ENCODE results near the gene ABLIM1.
A peak's percentile ranks its signal among the peaks of the same experiment; 100 is the strongest.

The ABLIM1 gene

DNA sequence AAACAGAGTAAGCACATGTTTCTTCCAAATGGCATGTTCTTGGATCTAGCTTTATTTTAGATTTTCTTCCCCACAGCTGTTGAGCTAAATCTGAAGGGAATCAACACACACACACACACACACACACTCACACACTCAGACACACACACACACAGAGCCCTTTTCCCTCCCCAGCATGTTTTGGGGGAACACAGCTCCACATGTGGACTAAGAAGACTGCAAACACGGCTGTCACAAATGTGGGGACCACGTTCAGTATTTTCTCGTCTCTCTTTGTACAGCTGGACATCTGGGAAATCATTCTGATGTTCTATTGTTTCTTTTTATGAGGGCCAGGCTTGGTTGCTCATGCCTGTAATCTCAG, 116.3 kb downstream of the ABLIM1 start:
- no peak for ATAC-seq

DNA sequence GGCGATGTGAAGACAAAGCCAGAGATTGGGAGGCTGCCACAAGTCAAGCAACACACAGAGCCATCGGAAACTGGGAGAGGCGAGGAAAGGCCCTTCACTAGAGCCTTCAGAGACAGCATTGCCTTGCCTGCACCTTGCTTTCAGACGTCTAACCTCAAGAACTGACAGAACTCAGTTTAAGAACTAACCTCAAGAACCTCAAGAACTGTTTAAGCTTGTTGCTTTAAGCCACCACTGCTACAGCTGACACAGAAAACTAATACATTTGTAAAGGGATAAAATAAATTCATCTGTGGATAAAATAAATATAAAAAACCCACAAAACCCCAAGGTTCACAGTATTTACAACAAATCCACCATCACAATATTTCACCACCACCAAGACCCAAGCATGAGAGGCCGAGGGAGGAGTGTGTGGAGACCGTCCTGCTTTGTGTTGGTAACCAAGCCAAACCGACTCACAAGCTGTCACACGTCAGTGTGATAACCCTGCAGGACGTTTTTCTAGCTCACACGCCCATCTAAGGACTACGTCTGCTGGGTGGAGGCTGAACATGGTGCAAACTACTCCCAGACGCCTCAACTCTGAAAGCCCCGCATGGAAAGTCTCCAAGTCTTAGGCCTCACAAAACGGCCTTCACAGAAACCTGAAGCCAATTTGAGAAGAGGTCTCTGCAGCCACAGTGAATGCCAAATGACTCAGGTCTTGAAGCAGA, 116.8 kb downstream of the ABLIM1 start:
- peak; percentile 90 to 92 for ATAC-seq

DNA sequence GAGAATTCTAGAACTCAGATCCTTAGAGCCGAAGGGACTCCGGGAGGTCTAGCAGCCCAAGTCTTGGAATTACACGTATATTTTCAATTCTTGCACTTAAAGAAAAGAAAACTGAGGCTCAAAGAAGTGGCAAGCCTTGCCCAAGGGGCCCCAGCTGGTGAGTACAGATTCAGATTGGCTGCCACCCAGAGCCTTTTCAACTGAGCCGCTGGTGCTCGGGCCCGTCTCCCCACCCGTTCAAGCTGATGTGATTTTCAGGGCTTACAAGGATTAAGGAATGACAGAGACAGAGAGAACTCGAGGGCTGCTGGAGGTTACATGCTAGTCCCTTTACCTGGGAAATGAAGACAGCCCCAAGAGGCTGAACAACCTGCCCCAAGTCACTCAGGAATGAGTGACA, 117.8 kb downstream of the ABLIM1 start:
- no peak for ATAC-seq

DNA sequence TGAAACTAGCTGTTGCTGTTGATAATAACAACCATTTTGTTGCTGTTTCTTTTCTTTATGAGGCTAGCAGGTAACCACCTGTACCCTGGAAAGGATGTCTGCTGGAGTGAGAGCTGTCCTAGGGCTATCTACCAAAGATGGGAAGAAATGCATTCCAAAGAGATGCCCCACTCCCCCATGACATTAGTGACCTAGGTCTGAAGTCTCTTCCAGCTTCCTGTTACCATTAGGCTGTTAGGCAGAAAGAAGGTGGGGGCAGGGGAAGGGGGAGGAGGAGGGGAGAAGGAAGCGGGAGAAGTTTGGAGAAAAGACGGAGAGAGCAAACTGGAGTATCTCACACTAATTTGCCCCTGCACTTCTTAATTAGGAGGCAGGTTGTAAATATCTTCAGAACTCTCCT, 118.5 kb downstream of the ABLIM1 start:
- ATAC-seq, result no peak

DNA sequence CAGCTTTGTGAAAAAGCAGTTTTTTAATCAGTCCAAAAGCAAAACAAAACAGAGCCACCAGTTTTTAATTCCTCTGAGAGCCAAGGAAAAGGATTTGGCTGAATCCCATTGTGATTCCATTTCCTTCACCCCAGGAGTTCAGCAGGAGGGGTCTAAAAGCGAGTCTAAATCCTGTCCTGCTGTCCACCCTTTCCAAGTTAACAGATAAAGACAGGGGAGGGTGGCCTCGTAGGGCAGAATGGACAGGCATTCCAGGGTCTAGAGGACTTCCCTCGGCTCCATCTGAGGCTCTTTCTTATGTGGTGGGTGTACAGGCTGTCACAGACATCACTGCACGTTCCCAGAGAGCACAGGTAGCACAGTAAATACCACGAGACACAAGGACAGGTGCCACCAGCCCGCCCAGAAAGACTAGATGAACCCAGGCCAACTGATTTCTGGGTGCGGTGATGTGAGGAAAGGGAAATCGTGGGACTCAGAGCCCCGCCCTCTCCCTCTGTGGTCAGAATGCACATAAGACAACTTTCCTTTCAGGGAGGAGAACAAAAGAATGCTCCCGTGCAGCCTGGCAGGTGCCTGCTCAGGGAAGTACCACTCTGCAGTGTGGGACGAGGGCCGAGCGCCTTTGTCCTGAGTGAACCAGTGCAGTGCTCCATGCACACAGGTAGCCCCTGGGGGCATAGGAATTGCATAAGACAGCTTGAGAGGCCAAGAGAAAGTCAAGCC, 119.7 kb downstream of the ABLIM1 start:
- ATAC-seq, result no peak

DNA sequence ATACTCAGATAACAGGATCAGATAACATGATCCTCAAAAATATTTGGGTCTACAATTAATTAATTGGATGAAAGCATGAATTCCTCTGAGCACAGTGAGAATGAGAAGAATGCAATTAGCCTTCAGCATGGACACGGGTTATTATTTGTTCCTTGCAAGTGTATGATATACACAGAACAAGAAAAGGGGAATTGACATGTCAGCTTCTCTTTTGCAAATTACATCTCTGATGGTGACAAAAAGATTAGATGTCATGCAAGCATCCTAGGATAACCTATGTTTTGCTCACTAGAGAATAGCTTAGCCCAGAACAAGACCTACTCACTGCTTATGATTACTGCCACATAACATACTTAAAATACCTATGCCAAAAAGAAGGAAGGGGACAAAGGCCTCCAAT, 120.3 kb downstream of the ABLIM1 start:
- no peak for ATAC-seq

DNA sequence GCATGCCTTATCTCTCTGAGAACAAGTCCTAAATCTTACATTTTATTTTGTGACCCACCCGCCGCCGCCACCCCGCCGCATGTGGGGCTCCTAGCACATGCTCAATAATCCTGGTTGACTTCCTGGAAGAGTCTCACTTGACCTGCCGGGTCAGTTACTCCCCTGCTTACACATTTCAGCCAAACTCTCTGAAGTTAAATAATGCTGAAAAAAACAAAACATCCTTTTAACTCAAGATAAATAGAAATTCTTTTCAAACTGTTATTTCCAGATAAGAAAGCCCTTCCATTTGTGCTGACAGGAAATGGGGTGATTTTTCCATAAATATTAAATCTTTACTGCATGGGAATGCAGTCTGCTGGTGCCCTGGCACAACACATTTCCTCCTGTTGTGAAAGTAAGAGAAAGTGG, 123.5 kb downstream of the ABLIM1 start:
- ATAC-seq, result no peak

DNA sequence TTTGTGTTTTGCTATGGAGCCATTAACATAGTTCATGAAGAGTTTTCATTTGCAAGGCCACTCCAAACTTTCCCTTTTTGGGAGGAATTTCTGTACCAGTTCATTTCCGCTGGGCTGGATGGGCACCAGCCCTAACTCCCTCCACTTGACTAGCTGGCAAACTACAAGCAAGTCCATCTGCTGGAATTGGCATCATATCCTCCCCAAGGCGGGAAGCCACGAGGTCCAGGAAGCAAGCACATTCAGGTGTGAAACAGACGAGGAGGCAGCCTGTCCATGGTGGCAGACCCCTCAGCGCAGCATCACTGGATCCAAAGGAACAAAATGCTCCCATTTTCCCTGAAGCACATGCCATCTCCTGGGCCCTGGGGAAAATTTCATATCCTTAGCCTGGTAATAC, 125.8 kb downstream of the ABLIM1 start:
- ATAC-seq, result no peak

DNA sequence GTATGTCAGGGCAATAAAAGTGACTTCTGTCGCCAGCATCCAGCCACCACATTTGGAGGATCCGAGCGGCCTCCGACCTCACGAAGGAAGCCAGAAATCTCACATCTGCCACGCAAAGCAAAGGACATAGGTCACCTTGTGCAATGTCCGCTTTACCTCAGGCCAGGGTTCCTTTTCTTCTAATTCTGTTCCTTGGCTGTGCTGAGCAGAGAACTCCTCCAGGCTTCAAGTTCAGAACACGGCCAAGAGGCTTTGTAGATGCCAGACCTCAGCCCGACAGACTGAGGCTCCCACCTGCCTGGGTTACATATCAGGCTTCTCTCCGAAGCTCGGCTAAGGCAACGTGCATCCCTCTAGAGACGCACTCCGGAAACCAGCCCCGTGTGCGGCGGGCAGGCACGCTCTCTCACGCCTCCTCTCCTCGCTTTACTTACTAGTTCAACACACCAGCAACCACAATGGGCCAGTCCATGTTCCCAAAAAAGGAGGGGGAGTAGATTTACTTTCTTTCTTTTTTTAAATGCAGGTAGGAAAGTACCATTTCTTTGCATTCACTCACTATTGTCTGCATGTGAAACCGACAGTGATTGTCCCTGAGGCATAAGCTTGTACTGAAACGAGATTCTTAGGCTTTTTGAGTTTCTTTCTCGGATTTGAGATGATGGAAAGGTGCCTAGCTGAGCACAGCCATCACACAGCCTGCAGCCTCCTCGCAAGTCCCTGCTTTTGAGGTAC, 131.4 kb downstream of the ABLIM1 start:
- ATAC-seq, result peak; percentile 94 to 96

DNA sequence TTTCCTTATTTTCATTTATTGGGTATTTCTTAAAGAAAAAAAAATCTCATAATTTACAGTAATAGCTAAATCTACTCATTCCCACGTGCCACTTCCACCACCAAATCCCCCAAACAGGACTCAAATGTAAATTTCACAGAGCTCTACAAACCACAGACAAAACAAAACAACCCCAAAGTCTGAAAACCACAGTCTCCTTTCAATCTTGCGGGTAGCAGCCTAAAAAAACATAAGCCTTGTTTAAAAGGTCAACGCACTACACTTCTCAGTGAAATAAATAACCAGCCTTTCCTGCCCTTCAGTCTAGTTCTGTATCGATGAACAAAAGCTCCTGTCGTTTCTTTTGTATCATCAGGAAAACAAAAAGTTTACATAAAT, 132.0 kb downstream of the ABLIM1 start:
- peak; percentile 31 to 39 for ATAC-seq

DNA sequence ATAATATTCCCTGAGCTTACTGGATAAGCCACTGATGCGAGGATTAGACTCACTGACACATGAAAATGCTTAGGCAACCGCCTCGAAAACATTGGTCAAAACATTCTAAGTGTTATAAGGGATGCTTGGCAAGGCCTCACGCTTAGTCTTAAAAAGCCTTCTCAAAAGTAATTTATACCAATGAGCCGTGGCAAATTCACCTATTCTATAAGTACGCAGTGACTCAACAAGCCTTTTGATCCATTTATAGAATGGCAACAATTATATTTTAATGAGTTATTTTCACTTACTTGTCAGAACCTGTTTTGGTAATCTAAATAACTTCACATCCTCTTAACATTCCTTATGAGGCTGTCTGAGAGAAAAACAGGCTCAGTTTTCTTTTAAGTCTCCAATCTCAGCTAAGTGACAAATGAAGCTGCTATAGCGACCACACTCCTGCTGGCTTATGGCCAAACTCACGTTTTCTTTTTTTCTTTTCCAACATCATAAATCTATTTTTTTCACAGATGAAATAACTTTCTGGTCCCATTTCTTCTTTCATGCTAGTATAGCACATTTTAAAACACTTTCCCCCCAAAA, 132.6 kb downstream of the ABLIM1 start:
- no peak for ATAC-seq

DNA sequence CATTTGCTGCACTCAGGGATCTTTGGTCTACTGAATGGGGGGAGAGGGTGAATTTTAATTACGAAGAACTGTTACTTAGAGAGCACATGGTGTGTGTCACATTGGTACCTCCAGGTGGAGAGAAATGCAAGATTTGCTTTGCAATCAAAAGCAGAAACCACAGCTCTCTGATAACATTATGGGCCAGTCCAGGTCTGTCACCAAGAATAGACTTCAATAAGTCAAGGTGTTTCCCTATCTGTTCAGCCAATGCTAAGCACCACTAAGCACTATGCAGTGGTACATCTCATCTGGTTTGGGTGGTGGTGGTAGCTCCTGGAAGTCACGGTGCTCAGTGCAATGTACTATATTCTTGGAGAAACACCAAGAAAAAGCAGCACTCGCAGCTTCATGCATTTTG, 134.2 kb downstream of the ABLIM1 start:
- no peak for ATAC-seq

DNA sequence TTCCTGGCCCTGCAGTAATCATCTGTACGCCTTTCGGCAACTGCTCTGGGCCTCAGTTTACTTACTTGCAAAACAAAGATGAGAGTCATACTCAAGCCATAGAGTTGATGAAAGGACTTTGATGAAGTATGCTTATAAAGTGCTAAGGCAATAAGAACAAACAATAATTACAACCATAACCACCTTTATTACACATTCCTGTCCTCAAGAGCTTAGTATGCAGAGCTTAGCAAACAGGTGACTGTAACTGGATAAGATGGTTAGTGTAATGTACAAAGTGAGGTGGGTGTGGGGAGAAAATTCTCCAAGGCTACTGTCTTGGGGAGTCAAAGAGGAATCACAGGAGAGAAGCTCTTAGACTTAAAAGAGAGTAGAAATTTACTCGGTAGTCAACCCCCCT, 136.8 kb downstream of the ABLIM1 start:
- ATAC-seq, result no peak

DNA sequence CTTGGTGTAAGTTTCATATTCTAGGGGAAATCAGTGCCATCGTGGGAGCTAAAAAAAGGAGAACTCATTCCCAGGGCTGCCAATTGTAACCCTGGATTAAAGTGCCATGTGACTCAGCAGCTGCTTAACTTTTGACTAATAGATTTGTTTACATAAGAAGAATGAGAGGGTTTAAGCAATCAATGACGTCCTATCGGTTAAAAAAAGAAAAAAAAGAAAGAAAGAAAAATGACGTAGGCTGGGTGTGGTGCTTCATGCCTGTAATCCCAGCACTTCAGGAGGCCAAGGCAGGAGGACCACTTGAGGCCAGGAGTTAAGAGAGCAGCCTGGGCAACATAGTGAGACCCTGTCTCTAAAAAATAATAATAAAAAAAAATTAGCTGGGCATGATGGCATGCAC, 137.6 kb downstream of the ABLIM1 start:
- ATAC-seq, result no peak

DNA sequence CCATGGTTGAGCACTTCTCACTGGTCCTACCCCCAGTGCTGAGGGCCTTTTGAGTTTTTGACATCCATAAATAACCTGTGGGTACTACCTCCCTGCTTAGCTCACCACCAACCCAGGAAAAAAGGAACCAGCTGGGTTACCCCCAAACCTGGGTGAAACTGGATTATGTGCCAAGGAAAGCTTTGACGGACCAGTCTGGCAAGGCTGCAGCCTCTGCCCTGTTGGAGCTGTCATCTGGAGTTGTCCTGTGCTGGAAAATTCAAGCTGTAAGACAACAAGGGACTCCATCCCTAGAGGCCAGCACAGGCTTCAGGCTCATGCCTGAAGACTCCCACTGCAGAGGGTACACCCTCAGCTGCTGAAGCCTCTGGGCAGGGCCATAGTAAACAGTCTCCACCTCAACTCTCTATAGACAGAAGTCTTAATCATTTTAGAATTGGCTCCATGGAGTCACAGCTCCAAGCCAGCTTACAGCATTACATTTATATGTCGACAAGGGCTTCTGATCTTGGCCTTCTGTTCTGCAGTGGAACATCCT, 138.2 kb downstream of the ABLIM1 start:
- no peak for ATAC-seq

DNA sequence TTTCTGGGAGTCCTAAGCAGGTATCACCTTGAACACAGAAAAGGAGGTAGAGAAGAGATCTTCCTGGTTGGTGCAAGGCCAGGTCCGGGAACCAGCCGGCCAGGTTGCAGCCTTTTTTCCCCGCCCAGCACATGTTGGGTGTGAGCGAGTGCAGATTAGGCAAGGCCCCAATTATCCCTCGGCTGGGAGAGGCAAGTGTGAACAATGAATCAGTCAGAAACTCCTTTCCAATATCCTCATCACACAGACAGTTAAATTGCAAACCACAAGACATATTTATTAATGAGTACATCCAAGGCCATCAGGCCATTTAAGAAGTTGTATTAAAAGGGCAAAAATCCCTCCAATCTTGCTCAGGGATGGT, 138.8 kb downstream of the ABLIM1 start:
- no peak for ATAC-seq

DNA sequence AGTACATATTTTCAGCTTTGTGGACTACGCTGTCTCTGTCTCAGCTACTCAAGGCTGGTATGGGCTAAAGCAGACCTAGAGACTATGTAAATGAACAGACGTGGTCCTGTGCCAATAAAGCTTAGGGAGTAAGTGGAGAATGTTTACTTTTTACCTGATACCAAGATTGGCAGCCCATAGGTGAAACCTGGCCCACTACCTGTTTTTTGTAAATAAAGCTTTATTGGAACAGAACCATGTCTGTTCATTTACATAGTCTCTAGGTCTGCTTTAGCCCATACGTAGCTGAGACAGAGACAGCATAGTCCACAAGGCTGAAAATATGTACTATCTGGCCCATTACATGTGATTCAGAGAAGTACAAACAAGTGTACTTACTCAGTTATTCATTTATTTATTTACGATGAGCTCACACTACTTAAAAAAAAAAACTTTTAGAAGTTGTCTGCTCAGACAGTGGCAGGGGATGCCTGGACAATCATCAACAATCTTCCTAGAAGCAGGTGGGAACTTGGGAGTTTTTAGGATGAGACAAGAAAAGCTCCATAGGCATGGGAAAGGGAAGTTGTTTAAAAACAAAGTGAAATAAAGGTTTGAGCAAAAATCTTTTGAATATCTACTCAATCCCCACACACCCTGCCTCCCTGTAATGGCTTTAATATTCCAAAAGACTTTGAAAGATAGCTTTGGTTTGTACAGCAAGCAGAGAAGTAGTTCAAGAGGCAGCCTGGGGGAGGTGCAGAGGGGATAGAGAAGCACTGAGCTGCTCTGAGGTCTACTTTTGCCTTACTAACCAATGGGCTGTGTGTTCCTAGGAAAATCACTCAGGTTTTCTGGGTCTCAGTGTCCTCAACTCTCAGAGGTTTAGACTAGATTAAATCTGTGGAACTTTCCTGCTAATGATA, 139.4 kb downstream of the ABLIM1 start:
- ATAC-seq, result no peak

DNA sequence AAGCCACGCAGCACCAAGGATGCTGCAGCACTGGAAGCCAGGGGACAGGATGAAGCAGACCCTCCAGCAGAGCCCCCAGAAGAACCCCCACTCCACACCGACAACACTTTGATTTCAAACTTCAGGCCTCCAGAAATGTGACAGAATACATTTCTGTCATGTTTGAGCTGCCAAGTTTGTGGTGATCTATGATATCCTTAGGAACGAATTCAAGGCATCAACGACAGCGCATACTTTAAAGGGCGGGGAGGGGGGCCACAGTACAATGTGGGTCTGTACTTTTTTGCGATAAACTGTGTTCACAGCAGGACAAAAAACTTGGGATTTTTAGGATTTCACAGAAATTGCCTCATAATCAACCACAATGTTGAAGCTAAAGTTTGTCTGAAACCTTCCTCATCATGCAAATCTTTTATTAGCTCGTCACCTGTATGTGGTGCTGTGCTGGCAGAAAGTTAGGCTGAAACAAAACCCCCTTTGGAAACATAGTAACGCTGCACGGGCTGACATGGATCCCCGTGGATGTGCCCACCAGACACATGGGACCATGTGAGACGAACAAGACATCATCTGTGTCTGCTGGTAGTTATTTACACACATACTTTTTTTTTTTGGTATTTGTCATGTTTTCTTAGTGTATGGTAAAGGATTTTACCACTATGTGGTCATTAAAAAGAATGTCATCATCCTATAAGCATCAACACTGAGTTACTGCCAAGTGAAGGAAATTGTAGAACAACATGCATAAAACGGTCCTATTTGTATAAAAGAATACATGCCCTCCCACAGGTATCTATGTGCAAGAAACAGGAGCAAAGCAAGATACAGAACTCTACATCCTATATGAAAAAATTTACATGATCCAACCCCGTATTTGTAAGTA, 140.5 kb downstream of the ABLIM1 start:
- no peak for ATAC-seq

DNA sequence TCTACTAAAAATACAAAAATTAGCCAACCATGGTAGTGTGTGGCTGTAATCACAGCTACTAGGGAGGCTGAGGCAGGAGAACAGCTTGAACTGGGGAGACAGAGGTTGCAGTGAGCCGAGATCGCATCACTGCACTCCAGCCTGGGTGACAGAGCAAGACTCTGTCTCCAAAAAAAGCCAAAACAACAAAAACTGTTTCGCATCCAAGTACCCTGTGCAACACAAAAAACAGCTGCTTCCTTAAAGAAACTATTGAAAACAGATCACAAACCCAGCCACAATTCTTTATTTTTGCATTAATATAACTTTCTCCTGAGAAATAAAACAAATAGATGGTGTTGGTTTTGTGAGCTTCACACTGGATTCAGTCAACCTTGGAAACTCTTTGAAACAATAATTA, 141.7 kb downstream of the ABLIM1 start:
- no peak for ATAC-seq

DNA sequence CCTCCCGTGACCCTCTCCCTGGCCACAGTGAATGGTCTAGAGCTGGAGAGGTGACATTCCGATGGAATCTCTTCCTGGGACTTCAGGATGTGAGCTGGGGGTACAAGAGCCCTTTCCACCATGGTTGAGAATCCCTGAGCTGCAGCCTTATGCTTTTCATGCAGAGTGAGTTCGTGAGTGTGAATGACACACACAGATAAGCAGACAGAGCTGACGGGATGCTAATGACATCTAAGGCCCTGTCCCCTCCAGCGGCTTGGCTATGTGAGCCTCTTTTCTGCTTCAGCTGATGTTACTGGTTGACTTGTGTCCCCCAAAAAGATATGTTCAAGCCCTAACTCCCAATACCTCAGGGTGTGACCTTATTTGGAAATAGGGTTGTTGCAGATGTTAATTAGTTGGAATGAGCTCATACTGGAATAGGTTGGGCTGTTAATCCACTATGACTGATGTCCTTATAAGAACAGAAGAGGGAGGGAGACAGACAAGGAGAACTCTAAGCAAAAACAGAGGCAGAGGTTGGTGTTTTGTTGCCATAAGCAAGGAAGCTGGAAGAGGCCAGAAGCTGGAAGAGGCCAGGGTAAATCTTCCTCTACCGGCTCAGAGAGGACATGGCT, 142.7 kb downstream of the ABLIM1 start:
- ATAC-seq, result no peak

DNA sequence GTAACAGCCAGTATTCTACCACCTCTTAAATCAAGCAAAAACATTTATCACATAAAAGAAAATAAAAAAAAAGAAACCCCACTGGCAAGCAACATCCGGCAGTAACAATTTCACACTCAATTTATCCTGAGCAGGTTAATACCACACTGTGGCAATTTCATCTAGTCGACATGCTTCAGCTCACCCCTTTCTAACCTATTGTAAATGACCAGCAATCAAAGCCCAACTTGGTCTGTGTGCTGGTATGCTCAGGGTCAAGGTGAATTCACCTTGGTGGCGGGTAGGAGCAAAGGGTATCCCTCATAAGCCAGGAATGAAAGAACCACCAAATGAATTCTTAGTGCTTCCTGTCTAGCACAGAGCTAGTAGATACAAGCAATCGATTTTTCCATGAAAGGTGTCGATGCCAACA, 144.7 kb downstream of the ABLIM1 start:
- ATAC-seq, result no peak
